NCI-H748 (cell line): ENCODE data around the gene TMEM131L.
"Not testable (repeated sequence)": the region's sequence is repeated elsewhere in the genome, so short reads cannot be mapped to it uniquely, and the experiment has no call there.

ENCODE experiments used
- DNase-seq: peaks from one replicate; lab custom pipeline; 2025; ENCODE audit not compliant: unreplicated experiment; lab: John Stamatoyannopoulos, UW

Gene TMEM131L

GRCh38 chr4:153466081-153466948 lies at the start of gene TMEM131L:
Gene TMEM131L (plus strand): TSS chr4:153466360. CDS start chr4:153466398, 38 bp downstream.
- peak; percentile 75 for DNase-seq

- DNase-seq: not testable (repeated sequence)
These were observed 49.7 kb upstream of the TMEM131L start for GRCh38 chr4:153416456-153416855.

- no peak for DNase-seq
These were observed 48.0 kb upstream of the TMEM131L start for GRCh38 chr4:153418121-153418520.

- DNase-seq: no peak
These were observed 47.6 kb upstream of the TMEM131L start for GRCh38 chr4:153418558-153418957.

GRCh38 chr4:153419029-153419428 lies 47.1 kb upstream of the TMEM131L start:
- DNase-seq: no peak

- DNase-seq: no peak
These were observed 46.4 kb upstream of the TMEM131L start for GRCh38 chr4:153419673-153420278.

GRCh38 chr4:153420361-153420760 lies 45.8 kb upstream of the TMEM131L start:
- DNase-seq: no peak

- DNase-seq: no peak
These were observed 44.2 kb upstream of the TMEM131L start for GRCh38 chr4:153421941-153422340.

- no peak for DNase-seq
These were observed 39.8 kb upstream of the TMEM131L start for GRCh38 chr4:153426207-153426885.

- no peak for DNase-seq
These were observed 38.6 kb upstream of the TMEM131L start for GRCh38 chr4:153427363-153428071.

GRCh38 chr4:153428941-153429475 lies 37.2 kb upstream of the TMEM131L start:
- no peak for DNase-seq

- DNase-seq: peak; percentile 49
These were observed 33.0 kb upstream of the TMEM131L start for GRCh38 chr4:153432965-153433753.

- no peak for DNase-seq
These were observed 32.4 kb upstream of the TMEM131L start for GRCh38 chr4:153433754-153434105.

- DNase-seq: no peak
These were observed 32.0 kb upstream of the TMEM131L start for GRCh38 chr4:153434190-153434589.

- DNase-seq: no peak
These were observed 27.0 kb upstream of the TMEM131L start for GRCh38 chr4:153438916-153439756.

- no peak for DNase-seq
These were observed 26.3 kb upstream of the TMEM131L start for GRCh38 chr4:153439831-153440230.

- no peak for DNase-seq
These were observed 25.7 kb upstream of the TMEM131L start for GRCh38 chr4:153440475-153440874.

- DNase-seq: peak; percentile 3
These were observed 18.8 kb upstream of the TMEM131L start for GRCh38 chr4:153447175-153447905.
